Memory B cell (primary cell): ENCODE results near the gene PNPLA7.
A peak's percentile ranks its signal among the peaks of the same experiment; 100 is the strongest.

Experiments used
- ATAC-seq: fragments of 150-1000 bp; cut with Tn5 transposase; 2 replicates; pipeline ENCODE4 v1.10.0; 2021; ENCODE audit warnings: low read depth, mild to moderate bottlenecking, moderate library complexity
- DNase-seq, 2 donors: peaks; one replicate each; pipeline ENCODE4 v3.0.0; 2022; ENCODE audit warnings: low spot score in 2 of 2
- H3K27ac Mint-ChIP-seq: one replicate; pipeline ENCODE4 v1.8.0; 2022; ENCODE audit warnings: mild to moderate bottlenecking, moderate library complexity, mixed read lengths
- H3K27me3 Mint-ChIP-seq: one replicate; pipeline ENCODE4 v1.8.0; 2022; ENCODE audit warnings: mixed read lengths
- H3K36me3 Mint-ChIP-seq: one replicate; pipeline ENCODE4 v1.8.0; 2022; ENCODE audit warnings: mild to moderate bottlenecking, mixed read lengths
- H3K4me1 Mint-ChIP-seq: one replicate; pipeline ENCODE4 v1.8.0; 2022; ENCODE audit warnings: mixed read lengths
- H3K4me3 Mint-ChIP-seq: one replicate; pipeline ENCODE4 v1.8.0; 2022; ENCODE audit warnings: mild to moderate bottlenecking, moderate library complexity, mixed read lengths
- H3K9me3 Mint-ChIP-seq: one replicate; pipeline ENCODE4 v1.8.0; 2022; ENCODE audit warnings: mixed read lengths

Gene PNPLA7

GRCh38 chr9:137482094-137482781 is 68.0 kb downstream of the PNPLA7 start:
- H3K27ac Mint-ChIP-seq = no peak overlapping the region
- ATAC-seq = no peak
- H3K4me3 Mint-ChIP-seq = no peak overlapping the region
- no peaks in the 10 kb centered on the region for H3K27me3 Mint-ChIP-seq
- H3K4me1 Mint-ChIP-seq = no peaks in the 10 kb centered on the region
- H3K9me3 Mint-ChIP-seq = no peaks in the 10 kb centered on the region
- DNase-seq = no peak
- peaks cover 2% of the 10 kb centered on the region for H3K36me3 Mint-ChIP-seq

GRCh38 chr9:137480686-137481683 is 69.2 kb downstream of the PNPLA7 start:
- no peaks in the 10 kb centered on the region for H3K27me3 Mint-ChIP-seq
- no peak for ATAC-seq
- H3K4me1 Mint-ChIP-seq = no peaks in the 10 kb centered on the region
- no peak overlapping the region for H3K4me3 Mint-ChIP-seq
- H3K27ac Mint-ChIP-seq = no peak overlapping the region
- DNase-seq = no peak
- peaks cover 5% of the 10 kb centered on the region for H3K36me3 Mint-ChIP-seq
- H3K9me3 Mint-ChIP-seq = peaks cover 3% of the 10 kb centered on the region

GRCh38 chr9:137479892-137480685 is 70.1 kb downstream of the PNPLA7 start:
- Mint-ChIP-seq H3K4me1 (no peaks in the 10 kb centered on the region), H3K4me3 (no peak overlapping the region), H3K9me3 (peaks cover 6% of the 10 kb centered on the region), H3K36me3 (peaks cover 8% of the 10 kb centered on the region), H3K27ac (no peak overlapping the region), H3K27me3 (no peaks in the 10 kb centered on the region)
- no peak for ATAC-seq
- DNase-seq = no peak

GRCh38 chr9:137478962-137479861 is 71.0 kb downstream of the PNPLA7 start:
- Mint-ChIP-seq H3K27me3 (no peaks in the 10 kb centered on the region), H3K4me3 (no peak overlapping the region), H3K27ac (no peak overlapping the region), H3K4me1 (no peaks in the 10 kb centered on the region), H3K9me3 (peaks cover 9% of the 10 kb centered on the region), H3K36me3 (peaks cover 11% of the 10 kb centered on the region)
- ATAC-seq (no peak), DNase-seq (no peak)

- no peak overlapping the region for H3K4me3 Mint-ChIP-seq
- H3K27ac Mint-ChIP-seq = no peak overlapping the region
- DNase-seq = no peak
- H3K9me3 Mint-ChIP-seq = peaks cover 12% of the 10 kb centered on the region
- no peaks in the 10 kb centered on the region for H3K27me3 Mint-ChIP-seq
- no peak for ATAC-seq
- no peaks in the 10 kb centered on the region for H3K4me1 Mint-ChIP-seq
- H3K36me3 Mint-ChIP-seq = peaks cover 14% of the 10 kb centered on the region
These were observed 71.6 kb downstream of the PNPLA7 start for GRCh38 chr9:137478613-137478961.

- Mint-ChIP-seq H3K4me3 (no peak overlapping the region), H3K4me1 (no peaks in the 10 kb centered on the region), H3K27me3 (no peaks in the 10 kb centered on the region), H3K9me3 (peaks cover 16% of the 10 kb centered on the region), H3K27ac (no peak overlapping the region), H3K36me3 (peaks cover 18% of the 10 kb centered on the region)
- ATAC-seq (no peak), DNase-seq (no peak)
These were observed 72.2 kb downstream of the PNPLA7 start for GRCh38 chr9:137477778-137478612.

GRCh38 chr9:137476856-137477255 is 73.3 kb downstream of the PNPLA7 start:
- no peaks in the 10 kb centered on the region for H3K27me3 Mint-ChIP-seq
- no peak for ATAC-seq

GRCh38 chr9:137475666-137476065 is 74.5 kb downstream of the PNPLA7 start:
- H3K27ac Mint-ChIP-seq = no peak overlapping the region
- H3K9me3 Mint-ChIP-seq = peaks cover 16% of the 10 kb centered on the region
- peaks cover 26% of the 10 kb centered on the region for H3K36me3 Mint-ChIP-seq
- ATAC-seq (no peak), DNase-seq (no peak)
- H3K27me3 Mint-ChIP-seq = no peaks in the 10 kb centered on the region
- H3K4me1 Mint-ChIP-seq = peaks cover 2% of the 10 kb centered on the region
- no peak overlapping the region for H3K4me3 Mint-ChIP-seq

More at GRCh38 chr9:137476856-137477255, 73.3 kb downstream of the PNPLA7 start:
- no peak overlapping the region for H3K27ac Mint-ChIP-seq
- no peaks in the 10 kb centered on the region for H3K4me1 Mint-ChIP-seq
- no peak for DNase-seq
- peaks cover 16% of the 10 kb centered on the region for H3K9me3 Mint-ChIP-seq
- no peak overlapping the region for H3K4me3 Mint-ChIP-seq
- peaks cover 22% of the 10 kb centered on the region for H3K36me3 Mint-ChIP-seq

- H3K27ac Mint-ChIP-seq = no peak overlapping the region
- H3K4me1 Mint-ChIP-seq = peaks cover 2% of the 10 kb centered on the region
- H3K27me3 Mint-ChIP-seq = no peaks in the 10 kb centered on the region
- H3K36me3 Mint-ChIP-seq = peaks cover 24% of the 10 kb centered on the region
- H3K4me3 Mint-ChIP-seq = no peak overlapping the region
- peaks cover 16% of the 10 kb centered on the region for H3K9me3 Mint-ChIP-seq
- ATAC-seq (no peak), DNase-seq (no peak)
These were observed 75.9 kb downstream of the PNPLA7 start for GRCh38 chr9:137474271-137474670.

GRCh38 chr9:137470785-137471184 is 79.4 kb downstream of the PNPLA7 start:
- Mint-ChIP-seq H3K4me1 (peaks cover 2% of the 10 kb centered on the region), H3K9me3 (peaks cover 11% of the 10 kb centered on the region), H3K36me3 (peaks cover 19% of the 10 kb centered on the region), H3K4me3 (no peak overlapping the region), H3K27me3 (no peaks in the 10 kb centered on the region), H3K27ac (no peak overlapping the region)
- DNase-seq = no peak
- ATAC-seq = peak; percentile 37

- ATAC-seq (no peak), DNase-seq (no peak)
- H3K36me3 Mint-ChIP-seq = peaks cover 7% of the 10 kb centered on the region
- H3K4me3 Mint-ChIP-seq = no peak overlapping the region
- no peaks in the 10 kb centered on the region for H3K9me3 Mint-ChIP-seq
- peaks cover 2% of the 10 kb centered on the region for H3K4me1 Mint-ChIP-seq
- no peak overlapping the region for H3K27ac Mint-ChIP-seq
- H3K27me3 Mint-ChIP-seq = no peaks in the 10 kb centered on the region
These were observed 82.3 kb downstream of the PNPLA7 start for GRCh38 chr9:137467896-137468295.

GRCh38 chr9:137467161-137467581 is 83.0 kb downstream of the PNPLA7 start:
- H3K36me3 Mint-ChIP-seq = peaks cover 4% of the 10 kb centered on the region
- ATAC-seq = no peak

More at GRCh38 chr9:137467161-137467581, 83.0 kb downstream of the PNPLA7 start:
- Mint-ChIP-seq H3K27me3 (no peaks in the 10 kb centered on the region), H3K27ac (no peak overlapping the region), H3K4me3 (no peak overlapping the region), H3K4me1 (peaks cover 2% of the 10 kb centered on the region), H3K9me3 (no peaks in the 10 kb centered on the region)
- DNase-seq = no peak
